ENCODE measurements around the gene NFKBIE.

Gene NFKBIE

DNA sequence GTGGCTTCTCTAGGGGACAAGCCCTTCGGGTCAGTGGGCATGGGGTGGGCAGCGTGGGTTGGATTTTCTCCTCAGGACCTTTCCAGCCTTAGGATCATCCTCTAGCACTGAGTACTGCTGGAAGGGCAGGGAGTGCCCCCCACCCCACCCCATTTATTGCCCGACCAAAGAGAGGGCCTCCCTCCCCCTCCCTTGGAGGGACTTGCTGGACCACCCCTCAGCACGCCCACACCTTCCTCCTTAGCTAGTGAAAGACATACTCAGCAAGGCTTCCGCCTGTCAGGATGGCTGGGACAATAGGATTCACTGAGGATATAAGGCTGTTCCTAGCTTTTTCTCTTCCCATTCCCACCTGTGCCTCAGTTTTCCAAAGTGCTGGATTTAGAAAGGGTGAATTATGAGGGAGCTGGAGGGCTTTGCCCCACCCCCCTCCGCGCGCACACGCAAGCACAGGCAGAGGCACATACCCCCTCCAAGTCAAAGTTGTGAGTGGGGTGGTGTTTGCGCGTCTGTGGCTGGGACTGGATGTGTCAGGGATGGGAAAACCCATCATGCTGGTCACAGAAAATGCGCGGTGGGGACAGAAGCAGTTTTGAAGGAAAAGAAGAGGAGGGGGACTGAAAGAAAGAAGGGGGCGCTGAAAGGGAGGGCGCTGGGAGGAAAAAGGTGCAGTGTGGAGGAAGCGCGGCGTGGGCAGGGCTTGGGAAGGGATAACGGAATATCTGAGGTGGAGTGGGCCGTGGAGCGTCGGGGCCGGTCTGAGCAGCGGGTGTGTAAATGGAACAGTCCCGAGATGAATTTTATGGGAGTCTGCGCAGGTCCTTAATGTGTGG, 42.6 kb downstream of the NFKBIE start:
- H3K9ac ChIP-seq (ENCODE audit: low read depth, low read length) = no peak overlapping the region
- H3K4me1 ChIP-seq (ENCODE audit: control insufficient read depth, insufficient read depth, low read length) = peaks cover 35% of the 10 kb centered on the region

DNA sequence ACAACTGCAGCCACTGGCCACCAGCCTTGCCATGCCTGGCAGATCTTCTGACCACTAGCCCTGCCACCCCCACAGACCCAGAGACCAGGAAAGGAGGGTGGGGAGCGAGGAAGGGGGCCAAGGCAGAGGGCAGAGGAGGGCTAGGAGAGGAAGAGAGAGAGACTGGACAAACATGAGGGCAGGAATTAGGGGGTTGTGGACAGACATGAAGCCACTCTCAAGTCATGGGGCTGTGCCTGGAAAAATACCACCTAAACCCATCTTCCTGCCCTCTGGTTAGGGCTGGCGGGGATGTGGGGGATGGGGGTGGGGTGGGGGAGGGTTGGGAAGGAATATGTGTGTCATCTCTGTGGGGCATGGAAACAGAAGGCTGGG, 43.4 kb downstream of the NFKBIE start:
- Histone ChIP-seq H3K9ac (ENCODE audit: low read depth, low read length) (no peak overlapping the region), H3K4me1 (ENCODE audit: control insufficient read depth, insufficient read depth, low read length) (peaks cover 38% of the 10 kb centered on the region), H3K36me3 (ENCODE audit: control insufficient read depth, insufficient read depth, low read length) (no peaks in the 10 kb centered on the region), H3K4me3 (ENCODE audit: low read depth, low read length) (no peak overlapping the region), H3K27me3 (ENCODE audit: control insufficient read depth, insufficient read depth, low read length) (no peaks in the 10 kb centered on the region), H3K9me3 (ENCODE audit: control insufficient read depth, insufficient read depth, low read length) (no peaks in the 10 kb centered on the region)

More for the DNA sequence above, 42.6 kb downstream of the NFKBIE start:
- no peaks in the 10 kb centered on the region for H3K27me3 ChIP-seq (ENCODE audit: control insufficient read depth, insufficient read depth, low read length)
- H3K4me3 ChIP-seq (ENCODE audit: low read depth, low read length) = peak overlapping the region; percentile 64
- H3K36me3 ChIP-seq (ENCODE audit: control insufficient read depth, insufficient read depth, low read length) = peaks cover 5% of the 10 kb centered on the region
- H3K9me3 ChIP-seq (ENCODE audit: control insufficient read depth, insufficient read depth, low read length) = no peaks in the 10 kb centered on the region

DNA sequence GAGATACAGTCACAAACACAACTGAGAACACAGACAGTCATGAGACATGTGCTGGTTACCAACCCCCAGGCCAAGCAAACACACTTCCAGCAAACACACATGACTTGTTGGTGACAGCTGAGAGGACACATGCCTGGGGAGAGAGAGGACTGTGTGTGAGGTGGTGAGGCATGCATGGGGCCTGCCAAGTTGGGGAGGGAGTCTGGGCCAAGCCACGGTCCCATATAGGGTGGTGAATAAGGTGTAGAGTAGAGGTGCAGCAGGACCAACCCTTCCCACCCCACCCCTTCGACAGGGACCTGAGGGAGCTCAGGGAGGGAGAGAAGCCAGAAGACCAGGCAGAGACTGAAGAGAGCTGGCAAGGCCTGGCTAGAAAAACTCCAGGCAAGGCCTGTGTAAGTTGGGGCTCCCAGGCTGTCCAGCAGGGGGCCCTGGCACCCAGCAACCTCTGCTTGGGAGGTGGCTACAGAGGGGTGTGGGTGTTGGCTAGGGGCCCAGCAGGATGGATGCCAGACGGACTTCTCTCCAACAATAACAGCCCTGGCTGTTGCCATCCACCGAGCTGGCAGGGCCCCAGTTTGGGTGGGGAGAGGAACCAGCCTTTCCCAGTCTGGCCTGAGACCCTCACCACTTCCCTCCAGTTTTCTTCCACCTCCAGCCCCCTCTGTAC, 43.9 kb downstream of the NFKBIE start:
- H3K4me3 ChIP-seq (ENCODE audit: low read depth, low read length) = no peak overlapping the region
- H3K9me3 ChIP-seq (ENCODE audit: control insufficient read depth, insufficient read depth, low read length) = no peaks in the 10 kb centered on the region
- no peaks in the 10 kb centered on the region for H3K36me3 ChIP-seq (ENCODE audit: control insufficient read depth, insufficient read depth, low read length)
- H3K27me3 ChIP-seq (ENCODE audit: control insufficient read depth, insufficient read depth, low read length) = no peaks in the 10 kb centered on the region
- no peak overlapping the region for H3K9ac ChIP-seq (ENCODE audit: low read depth, low read length)
- H3K4me1 ChIP-seq (ENCODE audit: control insufficient read depth, insufficient read depth, low read length) = peaks cover 37% of the 10 kb centered on the region

DNA sequence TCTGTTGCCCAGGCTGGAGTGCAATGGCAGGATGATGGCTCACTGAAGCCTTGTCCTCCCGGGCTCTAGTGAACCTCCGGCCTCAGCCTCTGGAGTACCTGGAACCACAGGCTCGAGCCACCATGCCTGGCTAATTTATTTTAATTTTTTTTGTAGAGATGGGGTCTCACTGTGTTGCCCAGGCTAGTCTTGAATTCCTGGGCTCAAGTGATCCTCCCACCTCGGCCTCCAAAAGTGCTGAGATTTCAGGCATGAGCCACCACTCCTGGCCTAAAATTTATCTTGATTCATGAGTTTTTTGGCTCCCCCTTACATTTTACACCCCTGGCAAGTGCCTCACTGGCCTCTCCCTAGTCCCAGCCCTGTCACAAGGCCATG, 44.4 kb downstream of the NFKBIE start:
- no peaks in the 10 kb centered on the region for H3K27me3 ChIP-seq (ENCODE audit: control insufficient read depth, insufficient read depth, low read length)
- H3K4me3 ChIP-seq (ENCODE audit: low read depth, low read length) = no peak overlapping the region
- H3K9ac ChIP-seq (ENCODE audit: low read depth, low read length) = no peak overlapping the region
- peaks cover 35% of the 10 kb centered on the region for H3K4me1 ChIP-seq (ENCODE audit: control insufficient read depth, insufficient read depth, low read length)
- no peaks in the 10 kb centered on the region for H3K9me3 ChIP-seq (ENCODE audit: control insufficient read depth, insufficient read depth, low read length)
- no peaks in the 10 kb centered on the region for H3K36me3 ChIP-seq (ENCODE audit: control insufficient read depth, insufficient read depth, low read length)

DNA sequence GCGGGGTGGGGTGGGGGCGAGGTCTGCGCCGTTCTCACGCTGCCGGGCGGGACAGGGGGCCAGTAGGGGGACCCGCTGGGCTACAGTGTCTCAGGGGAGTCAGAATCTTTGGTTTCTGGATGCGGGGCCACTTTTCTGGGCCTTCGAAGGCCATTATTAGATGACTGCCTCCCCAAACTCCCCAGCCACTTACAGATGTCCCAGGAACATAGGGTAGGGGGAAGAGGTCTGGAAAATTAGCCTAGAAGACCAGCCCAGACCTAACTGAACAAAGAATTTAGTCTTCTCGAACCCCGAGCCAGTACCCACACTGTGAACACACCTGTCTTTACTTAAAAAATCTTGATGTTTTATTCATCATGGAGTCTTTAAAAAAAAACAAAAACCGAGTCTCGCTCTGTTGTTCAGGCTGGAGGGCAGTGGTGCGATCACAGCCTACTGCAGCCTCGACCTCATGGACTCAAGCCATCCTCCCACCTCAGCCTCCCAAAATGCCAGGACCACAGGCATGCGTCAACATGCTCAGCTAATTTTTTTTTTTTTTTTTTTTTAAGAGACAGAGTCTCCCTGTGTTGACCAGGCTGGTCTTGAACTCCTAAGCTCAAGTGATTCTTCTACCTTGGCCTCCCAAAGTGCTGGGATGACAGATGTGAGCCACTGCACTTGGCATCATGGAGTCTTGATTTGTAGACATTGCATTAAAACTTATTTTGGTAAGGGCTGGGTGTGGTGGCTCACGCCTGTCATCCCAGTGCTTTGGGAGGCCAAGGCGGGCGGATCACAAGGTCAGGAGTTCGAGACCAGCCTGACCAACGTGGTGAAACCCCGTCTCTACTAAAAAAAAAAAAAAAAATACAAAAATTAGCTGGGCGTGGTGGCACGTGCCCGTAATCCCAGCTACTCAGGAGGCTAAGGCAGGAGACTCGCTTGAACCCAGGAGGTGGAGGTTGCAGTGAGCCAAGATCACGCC, 45.3 kb downstream of the NFKBIE start:
- Histone ChIP-seq H3K36me3 (ENCODE audit: control insufficient read depth, insufficient read depth, low read length) (no peaks in the 10 kb centered on the region), H3K9ac (ENCODE audit: low read depth, low read length) (no peak overlapping the region), H3K27me3 (ENCODE audit: control insufficient read depth, insufficient read depth, low read length) (no peaks in the 10 kb centered on the region), H3K4me1 (ENCODE audit: control insufficient read depth, insufficient read depth, low read length) (peaks cover 29% of the 10 kb centered on the region), H3K9me3 (ENCODE audit: control insufficient read depth, insufficient read depth, low read length) (no peaks in the 10 kb centered on the region), H3K4me3 (ENCODE audit: low read depth, low read length) (peak overlapping the region; percentile 31)

DNA sequence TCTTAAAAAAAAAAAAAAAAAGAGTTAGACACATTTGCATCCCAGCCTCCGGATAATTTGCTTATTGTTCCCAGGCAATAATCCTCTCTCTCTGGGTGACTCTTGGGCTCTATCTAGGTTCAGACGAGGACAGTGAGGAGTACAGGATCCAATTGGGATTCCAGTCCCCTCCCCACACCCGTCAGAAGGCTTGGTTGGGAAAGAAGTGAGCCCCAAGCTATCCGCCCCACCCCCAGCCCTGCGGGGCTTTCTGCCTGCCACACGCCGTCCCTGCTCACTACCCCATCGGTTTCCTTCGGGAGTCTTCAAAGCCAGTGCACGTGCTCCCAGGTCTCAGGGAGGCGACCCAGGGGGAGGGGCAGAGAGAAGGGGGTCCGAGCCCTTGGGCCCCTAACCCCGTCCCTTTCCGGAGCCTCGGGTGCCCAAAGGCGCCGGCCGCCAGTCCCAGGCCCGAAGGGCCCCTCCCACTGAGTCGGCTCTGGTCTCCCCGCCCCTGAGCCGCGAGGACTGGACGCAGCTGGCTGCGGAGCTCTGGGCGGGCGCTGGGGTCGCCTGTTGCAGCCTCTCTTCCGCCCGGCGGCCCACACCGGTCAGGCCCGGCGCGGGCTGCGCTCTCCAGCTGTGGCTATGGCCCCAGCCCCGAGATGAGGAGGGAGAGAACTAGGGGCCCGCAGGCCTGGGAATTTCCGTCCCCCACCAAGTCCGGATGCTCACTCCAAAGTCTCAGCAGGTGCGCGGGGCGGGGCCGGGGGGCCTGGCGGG, 46.1 kb downstream of the NFKBIE start:
- Histone ChIP-seq H3K4me3 (ENCODE audit: low read depth, low read length) (peak overlapping the region; percentile 64), H3K9me3 (ENCODE audit: control insufficient read depth, insufficient read depth, low read length) (no peaks in the 10 kb centered on the region), H3K9ac (ENCODE audit: low read depth, low read length) (peak overlapping the region; percentile 85), H3K27me3 (ENCODE audit: control insufficient read depth, insufficient read depth, low read length) (no peaks in the 10 kb centered on the region), H3K4me1 (ENCODE audit: control insufficient read depth, insufficient read depth, low read length) (peaks cover 26% of the 10 kb centered on the region), H3K36me3 (ENCODE audit: control insufficient read depth, insufficient read depth, low read length) (no peaks in the 10 kb centered on the region)

DNA sequence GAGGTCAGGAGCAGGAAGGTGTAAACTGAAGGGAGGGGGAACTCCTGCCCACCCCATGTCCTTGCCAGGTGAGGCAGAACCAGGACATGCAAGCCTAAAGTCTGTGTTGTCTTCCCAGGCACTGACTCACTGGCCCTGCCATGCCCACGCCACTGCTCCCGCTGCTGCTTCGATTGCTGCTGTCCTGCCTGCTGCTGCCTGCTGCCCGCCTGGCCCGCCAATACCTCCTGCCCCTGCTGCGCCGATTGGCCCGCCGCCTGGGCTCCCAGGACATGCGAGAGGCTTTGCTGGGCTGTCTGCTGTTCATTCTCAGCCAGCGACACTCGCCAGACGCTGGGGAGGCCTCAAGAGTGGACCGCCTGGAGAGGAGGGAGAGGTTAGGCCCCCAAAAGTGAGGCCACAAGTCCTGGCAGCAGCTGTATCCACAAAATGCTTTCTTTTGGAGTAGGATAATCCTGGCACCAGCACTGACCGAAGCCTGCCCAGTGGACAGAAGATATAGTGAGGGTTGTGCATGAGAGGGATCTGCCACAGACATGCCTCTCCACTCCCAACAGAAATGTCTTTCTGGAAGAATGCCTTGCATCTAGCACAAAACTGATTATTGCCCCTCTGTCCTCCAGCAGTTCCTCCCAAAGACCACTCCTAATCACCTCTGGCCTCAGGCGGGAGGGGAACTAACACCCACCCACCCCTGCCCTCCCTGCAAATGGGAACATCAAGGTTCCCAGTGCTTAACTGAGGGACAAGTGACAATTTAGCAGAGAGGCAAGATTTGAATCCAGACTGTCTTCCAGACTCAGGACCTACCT, 47.8 kb downstream of the NFKBIE start:
- H3K4me3 ChIP-seq (ENCODE audit: low read depth, low read length) = no peak overlapping the region
- no peak overlapping the region for H3K9ac ChIP-seq (ENCODE audit: low read depth, low read length)
- no peaks in the 10 kb centered on the region for H3K9me3 ChIP-seq (ENCODE audit: control insufficient read depth, insufficient read depth, low read length)
- H3K4me1 ChIP-seq (ENCODE audit: control insufficient read depth, insufficient read depth, low read length) = peaks cover 26% of the 10 kb centered on the region
- H3K36me3 ChIP-seq (ENCODE audit: control insufficient read depth, insufficient read depth, low read length) = no peaks in the 10 kb centered on the region
- H3K27me3 ChIP-seq (ENCODE audit: control insufficient read depth, insufficient read depth, low read length) = no peaks in the 10 kb centered on the region

DNA sequence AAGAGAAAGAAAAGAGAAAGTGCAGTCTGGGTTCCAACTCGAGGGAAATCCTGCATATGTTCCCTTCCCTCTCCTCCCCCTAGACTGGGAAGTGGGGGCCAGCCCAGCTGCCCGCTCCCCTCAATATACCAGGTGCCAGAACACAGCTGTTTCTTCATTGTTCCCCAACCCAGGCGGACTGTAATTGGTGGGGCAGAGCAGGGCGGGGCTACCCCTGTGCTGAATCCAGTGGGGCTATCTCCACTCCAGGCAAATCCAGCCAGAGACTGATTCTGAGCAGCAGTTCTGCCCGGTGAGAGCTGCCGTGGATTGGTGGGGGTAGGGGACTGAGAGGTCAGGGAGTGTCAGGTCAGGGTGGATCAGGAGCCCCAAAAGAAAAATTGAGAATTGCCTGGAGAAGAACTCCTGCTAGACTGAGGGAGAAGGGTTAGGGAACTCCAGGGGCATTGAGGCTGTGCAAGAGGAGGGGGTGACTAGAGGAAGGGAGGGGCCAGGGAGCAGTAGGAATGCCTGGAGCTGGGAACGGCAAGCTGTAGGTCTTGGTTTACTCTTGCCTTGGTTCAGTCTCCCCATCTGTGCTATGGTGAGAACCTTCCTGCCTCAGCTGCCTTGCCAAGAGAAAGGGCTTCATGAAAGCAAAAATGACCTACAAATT, 48.5 kb downstream of the NFKBIE start, which contains the start of gene MYMX:
TSS of gene MYMX (plus strand) at position 250 of the 655 bp plus-strand sequence. CDS start 546 bp downstream, outside the sequence.
- Histone ChIP-seq H3K9me3 (ENCODE audit: control insufficient read depth, insufficient read depth, low read length) (no peaks in the 10 kb centered on the region), H3K9ac (ENCODE audit: low read depth, low read length) (no peak within 1 kb of the TSS), H3K36me3 (ENCODE audit: control insufficient read depth, insufficient read depth, low read length) (no peaks in the 10 kb centered on the region)

DNA sequence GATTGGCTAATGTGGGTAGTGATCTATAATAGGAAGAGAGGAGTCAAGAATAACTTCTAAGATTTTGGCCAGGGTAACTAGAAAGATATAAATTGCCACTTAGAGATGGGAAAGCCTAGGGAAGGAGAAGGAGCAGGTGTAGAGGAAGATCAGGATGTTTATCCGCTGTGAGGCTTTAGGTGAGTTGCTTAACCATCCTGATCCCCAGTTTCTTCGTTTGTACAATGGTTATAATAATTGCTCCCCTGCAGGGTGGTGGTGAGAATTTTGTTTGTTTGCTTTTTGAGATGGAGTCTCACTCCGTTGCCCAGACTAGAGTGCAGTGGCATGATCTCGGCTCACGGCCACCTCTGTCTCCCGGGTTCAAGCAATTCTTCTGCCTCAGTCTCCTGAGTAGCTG, 51.0 kb downstream of the NFKBIE start:
- no peaks in the 10 kb centered on the region for H3K36me3 ChIP-seq (ENCODE audit: control insufficient read depth, insufficient read depth, low read length)
- H3K27me3 ChIP-seq (ENCODE audit: control insufficient read depth, insufficient read depth, low read length) = no peaks in the 10 kb centered on the region

More for the DNA sequence above, 48.5 kb downstream of the NFKBIE start, which contains the start of gene MYMX:
- Histone ChIP-seq H3K4me3 (ENCODE audit: low read depth, low read length) (peak within 1 kb of the TSS; percentile 12), H3K4me1 (ENCODE audit: control insufficient read depth, insufficient read depth, low read length) (peaks cover 25% of the 10 kb centered on the region), H3K27me3 (ENCODE audit: control insufficient read depth, insufficient read depth, low read length) (no peaks in the 10 kb centered on the region)

DNA sequence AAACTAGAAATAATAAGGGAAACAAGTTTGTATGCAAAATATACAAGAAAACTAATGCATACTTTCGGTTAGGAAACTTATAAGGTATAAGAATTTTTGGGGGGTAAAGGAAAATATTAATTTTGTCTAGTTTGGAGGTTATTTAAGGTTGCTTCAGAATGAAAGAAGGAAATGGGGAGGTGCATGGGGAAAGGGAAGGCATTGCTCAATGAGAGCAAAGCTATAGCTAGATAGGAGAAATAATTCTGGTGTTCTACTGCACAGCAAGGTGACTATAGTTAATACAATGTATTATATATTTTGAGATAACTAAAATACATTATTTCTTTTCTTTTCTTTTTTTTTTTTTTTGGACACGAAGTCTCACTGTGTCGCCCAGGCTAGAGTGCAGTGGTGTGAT, 54.1 kb downstream of the NFKBIE start:
- Histone ChIP-seq H3K4me3 (ENCODE audit: low read depth, low read length) (no peak overlapping the region), H3K36me3 (ENCODE audit: control insufficient read depth, insufficient read depth, low read length) (no peaks in the 10 kb centered on the region), H3K4me1 (ENCODE audit: control insufficient read depth, insufficient read depth, low read length) (peaks cover 8% of the 10 kb centered on the region), H3K9ac (ENCODE audit: low read depth, low read length) (no peak overlapping the region), H3K9me3 (ENCODE audit: control insufficient read depth, insufficient read depth, low read length) (no peaks in the 10 kb centered on the region), H3K27me3 (ENCODE audit: control insufficient read depth, insufficient read depth, low read length) (no peaks in the 10 kb centered on the region)

More for the DNA sequence above, 51.0 kb downstream of the NFKBIE start:
- H3K9me3 ChIP-seq (ENCODE audit: control insufficient read depth, insufficient read depth, low read length) = no peaks in the 10 kb centered on the region
- H3K4me3 ChIP-seq (ENCODE audit: low read depth, low read length) = no peak overlapping the region
- no peak overlapping the region for H3K9ac ChIP-seq (ENCODE audit: low read depth, low read length)
- H3K4me1 ChIP-seq (ENCODE audit: control insufficient read depth, insufficient read depth, low read length) = peaks cover 19% of the 10 kb centered on the region

Measured in iPS-15b (cell line).